A549 treated with AZD2906 at 1 μM for 4 hours (cell line): ENCODE measurements around the gene SERPING1. TPM values are rescaled to one million over a fixed set of nuclear protein-coding genes. Genes with fewer than 3 reads are reported as not detected.

ENCODE experiments used
- total RNA-seq: library from RNA; stranded (reverse); fragments of 200-300 nt; extraction: Qiagen RNA extraction; gene quantifications from 5 replicates; pipeline ENCODE4 v1.2.3, GENCODE V29; 2022

The SERPING1 gene
- total RNA-seq: 0.74 to 1.3 TPM (median 0.90 TPM) in 5 replicates

GRCh38 chr11:57597461-57597915 is at the start of gene SERPING1:
Gene SERPING1 (plus strand): TSS chr11:57597685. CDS start chr11:57598271, 586 bp downstream.

GRCh38 chr11:57567515-57568329 is 29.8 kb upstream of the SERPING1 start, which contains the start of gene UBE2L6:
Gene UBE2L6 (minus strand): TSS chr11:57567672. CDS start chr11:57567611, 61 bp downstream.

GRCh38 chr11:57649826-57650738 is 52.6 kb downstream of the SERPING1 start, which contains the start of gene YPEL4:
Gene YPEL4 (minus strand): TSS chr11:57649912. CDS start chr11:57647107, 2,805 bp downstream.

GRCh38 chr11:57657194-57658022 is 59.9 kb downstream of the SERPING1 start, which contains the start of gene CLP1:
Gene CLP1 (plus strand): TSS chr11:57657762. CDS start chr11:57659477, 1,715 bp downstream.

Other genes starting within 250 kb of the SERPING1 start
- not detected in 5 replicates for gene PRG3, start 216.5 kb upstream of the SERPING1 start, total RNA-seq
- not detected in 5 replicates for gene PRG2, start 207.0 kb upstream of the SERPING1 start, total RNA-seq
- 0.27 to 1.0 TPM (median 0.33 TPM) in 5 replicates for gene SLC43A3, start 170.6 kb upstream of the SERPING1 start, total RNA-seq
- 44.0 to 92.2 TPM (median 83.4 TPM) in 5 replicates for gene RTN4RL2, start 137.2 kb upstream of the SERPING1 start, total RNA-seq
- 2.2 to 3.0 TPM (median 2.5 TPM) in 5 replicates for gene SLC43A1, start 82.0 kb upstream of the SERPING1 start, total RNA-seq
- 148 to 174 TPM (median 157 TPM) in 5 replicates for gene TIMM10, start 66.9 kb upstream of the SERPING1 start, total RNA-seq
- gene SMTNL1, start 60.1 kb upstream of the SERPING1 start, total RNA-seq: not detected in 5 replicates
- gene UBE2L6, start 30.0 kb upstream of the SERPING1 start, total RNA-seq: 36.8 to 45.5 TPM (median 44.8 TPM) in 5 replicates
- gene YPEL4, start 52.2 kb downstream of the SERPING1 start, total RNA-seq: 0.14 to 0.36 TPM (median 0.25 TPM) in 4 of 5 replicates, not detected in the other
- 26.8 to 28.5 TPM (median 28.2 TPM) in 5 replicates for gene CLP1, start 60.1 kb downstream of the SERPING1 start, total RNA-seq
- 67.5 to 75.4 TPM (median 68.8 TPM) in 5 replicates for gene ZDHHC5, start 70.4 kb downstream of the SERPING1 start, total RNA-seq
- gene MED19, start 114.5 kb downstream of the SERPING1 start, total RNA-seq: 27.0 to 31.9 TPM (median 29.5 TPM) in 5 replicates
- gene TMX2, start 114.9 kb downstream of the SERPING1 start, total RNA-seq: 141 to 159 TPM (median 149 TPM) in 5 replicates
- gene SELENOH, start 143.8 kb downstream of the SERPING1 start, total RNA-seq: 104 to 154 TPM (median 146 TPM) in 5 replicates
- not detected in 5 replicates for gene BTBD18, start 154.1 kb downstream of the SERPING1 start, total RNA-seq
- 52.2 to 63.4 TPM (median 60.7 TPM) in 5 replicates for gene CTNND1, start 164.1 kb downstream of the SERPING1 start, total RNA-seq